ENCODE data around the gene ROBO4.

Gene ROBO4

DNA sequence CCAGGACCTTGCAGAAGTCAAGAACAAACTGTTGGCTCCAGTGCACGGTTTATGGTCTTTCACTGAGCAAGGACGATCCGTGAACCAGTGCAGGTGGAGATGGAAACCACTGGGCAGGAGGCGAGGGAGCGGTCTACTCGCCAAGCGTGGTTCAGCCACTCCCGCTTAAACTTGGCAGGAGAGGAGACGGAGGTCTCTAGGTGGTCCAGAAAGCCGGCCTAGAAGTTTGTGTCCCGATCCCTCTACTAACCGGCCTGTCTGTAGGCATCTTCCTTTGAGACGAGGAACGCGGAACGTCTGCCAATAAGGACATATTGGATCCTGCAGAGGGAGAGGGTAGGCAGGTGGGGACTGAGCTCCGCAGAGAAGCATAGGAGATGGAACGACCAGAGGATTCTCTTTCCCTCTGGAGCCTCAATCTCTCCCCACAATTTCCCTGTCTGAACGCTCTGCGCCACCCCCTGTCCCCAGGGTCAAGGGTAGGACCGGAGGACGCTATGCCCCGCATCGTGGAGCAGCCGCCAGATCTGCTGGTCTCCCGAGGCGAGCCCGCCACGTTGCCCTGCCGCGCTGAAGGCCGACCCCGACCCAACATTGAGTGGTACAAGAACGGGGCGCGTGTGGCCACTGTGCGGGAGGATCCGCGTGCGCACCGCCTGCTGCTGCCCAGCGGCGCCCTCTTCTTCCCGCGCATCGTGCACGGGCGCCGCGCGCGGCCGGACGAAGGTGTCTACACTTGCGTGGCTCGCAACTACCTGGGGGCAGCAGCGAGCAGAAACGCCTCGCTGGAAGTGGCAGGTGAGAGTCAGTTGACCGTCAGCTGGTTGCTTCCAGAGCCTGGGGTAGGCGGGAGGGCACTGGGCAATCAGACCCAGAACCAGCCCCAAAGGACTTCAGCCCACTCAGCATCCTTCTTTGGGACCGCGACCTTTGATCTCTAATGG is 29.1 kb downstream of the ROBO4 start (continued):
- TF ChIP-seq, protein P1, sequence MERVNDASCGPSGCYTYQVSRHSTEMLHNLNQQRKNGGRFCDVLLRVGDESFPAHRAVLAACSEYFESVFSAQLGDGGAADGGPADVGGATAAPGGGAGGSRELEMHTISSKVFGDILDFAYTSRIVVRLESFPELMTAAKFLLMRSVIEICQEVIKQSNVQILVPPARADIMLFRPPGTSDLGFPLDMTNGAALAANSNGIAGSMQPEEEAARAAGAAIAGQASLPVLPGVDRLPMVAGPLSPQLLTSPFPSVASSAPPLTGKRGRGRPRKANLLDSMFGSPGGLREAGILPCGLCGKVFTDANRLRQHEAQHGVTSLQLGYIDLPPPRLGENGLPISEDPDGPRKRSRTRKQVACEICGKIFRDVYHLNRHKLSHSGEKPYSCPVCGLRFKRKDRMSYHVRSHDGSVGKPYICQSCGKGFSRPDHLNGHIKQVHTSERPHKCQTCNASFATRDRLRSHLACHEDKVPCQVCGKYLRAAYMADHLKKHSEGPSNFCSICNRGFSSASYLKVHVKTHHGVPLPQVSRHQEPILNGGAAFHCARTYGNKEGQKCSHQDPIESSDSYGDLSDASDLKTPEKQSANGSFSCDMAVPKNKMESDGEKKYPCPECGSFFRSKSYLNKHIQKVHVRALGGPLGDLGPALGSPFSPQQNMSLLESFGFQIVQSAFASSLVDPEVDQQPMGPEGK (CRISPR knock-in tag; IDR thresholded peaks at IDR 0.05; ENCODE audit: borderline replicate concordance) = no peak
- TF ChIP-seq, protein P2, sequence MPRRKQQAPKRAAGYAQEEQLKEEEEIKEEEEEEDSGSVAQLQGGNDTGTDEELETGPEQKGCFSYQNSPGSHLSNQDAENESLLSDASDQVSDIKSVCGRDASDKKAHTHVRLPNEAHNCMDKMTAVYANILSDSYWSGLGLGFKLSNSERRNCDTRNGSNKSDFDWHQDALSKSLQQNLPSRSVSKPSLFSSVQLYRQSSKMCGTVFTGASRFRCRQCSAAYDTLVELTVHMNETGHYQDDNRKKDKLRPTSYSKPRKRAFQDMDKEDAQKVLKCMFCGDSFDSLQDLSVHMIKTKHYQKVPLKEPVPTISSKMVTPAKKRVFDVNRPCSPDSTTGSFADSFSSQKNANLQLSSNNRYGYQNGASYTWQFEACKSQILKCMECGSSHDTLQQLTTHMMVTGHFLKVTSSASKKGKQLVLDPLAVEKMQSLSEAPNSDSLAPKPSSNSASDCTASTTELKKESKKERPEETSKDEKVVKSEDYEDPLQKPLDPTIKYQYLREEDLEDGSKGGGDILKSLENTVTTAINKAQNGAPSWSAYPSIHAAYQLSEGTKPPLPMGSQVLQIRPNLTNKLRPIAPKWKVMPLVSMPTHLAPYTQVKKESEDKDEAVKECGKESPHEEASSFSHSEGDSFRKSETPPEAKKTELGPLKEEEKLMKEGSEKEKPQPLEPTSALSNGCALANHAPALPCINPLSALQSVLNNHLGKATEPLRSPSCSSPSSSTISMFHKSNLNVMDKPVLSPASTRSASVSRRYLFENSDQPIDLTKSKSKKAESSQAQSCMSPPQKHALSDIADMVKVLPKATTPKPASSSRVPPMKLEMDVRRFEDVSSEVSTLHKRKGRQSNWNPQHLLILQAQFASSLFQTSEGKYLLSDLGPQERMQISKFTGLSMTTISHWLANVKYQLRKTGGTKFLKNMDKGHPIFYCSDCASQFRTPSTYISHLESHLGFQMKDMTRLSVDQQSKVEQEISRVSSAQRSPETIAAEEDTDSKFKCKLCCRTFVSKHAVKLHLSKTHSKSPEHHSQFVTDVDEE (CRISPR knock-in tag; IDR thresholded peaks at IDR 0.05) = no peak

DNA sequence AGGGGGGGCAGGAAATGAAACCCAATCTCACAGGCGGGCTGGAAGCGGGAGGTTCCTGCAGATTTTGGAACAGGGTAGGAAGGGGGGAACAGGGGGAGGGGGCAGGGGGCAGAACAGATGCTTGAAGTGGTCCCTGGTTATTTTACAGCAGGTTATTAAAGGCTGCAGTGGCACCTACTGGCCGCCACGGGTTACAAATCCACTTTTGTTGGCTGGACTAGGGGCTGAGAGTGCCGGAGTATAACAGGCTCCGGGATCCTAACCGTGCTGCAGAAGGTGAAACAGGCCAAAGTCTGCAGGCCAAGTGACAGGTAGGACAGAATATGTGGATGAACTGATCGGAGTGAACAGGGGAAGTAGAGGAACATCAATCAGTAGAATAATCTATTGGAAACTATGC is 30.0 kb downstream of the ROBO4 start:
- peak; percentile 77 for ATAC-seq
- TF ChIP-seq ISL1 (CRISPR knock-in tag; IDR thresholded peaks at IDR 0.05) = no peak
- TF ChIP-seq ZNF8 (CRISPR knock-in tag; IDR thresholded peaks at IDR 0.05) = no peak
- TF ChIP-seq, protein P3, sequence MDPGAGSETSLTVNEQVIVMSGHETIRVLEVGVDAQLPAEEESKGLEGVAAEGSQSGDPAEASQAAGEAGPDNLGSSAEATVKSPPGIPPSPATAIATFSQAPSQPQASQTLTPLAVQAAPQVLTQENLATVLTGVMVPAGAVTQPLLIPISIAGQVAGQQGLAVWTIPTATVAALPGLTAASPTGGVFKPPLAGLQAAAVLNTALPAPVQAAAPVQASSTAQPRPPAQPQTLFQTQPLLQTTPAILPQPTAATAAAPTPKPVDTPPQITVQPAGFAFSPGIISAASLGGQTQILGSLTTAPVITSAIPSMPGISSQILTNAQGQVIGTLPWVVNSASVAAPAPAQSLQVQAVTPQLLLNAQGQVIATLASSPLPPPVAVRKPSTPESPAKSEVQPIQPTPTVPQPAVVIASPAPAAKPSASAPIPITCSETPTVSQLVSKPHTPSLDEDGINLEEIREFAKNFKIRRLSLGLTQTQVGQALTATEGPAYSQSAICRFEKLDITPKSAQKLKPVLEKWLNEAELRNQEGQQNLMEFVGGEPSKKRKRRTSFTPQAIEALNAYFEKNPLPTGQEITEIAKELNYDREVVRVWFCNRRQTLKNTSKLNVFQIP (CRISPR knock-in tag; IDR thresholded peaks at IDR 0.05; ENCODE audit: borderline replicate concordance, low read depth) = no peak
- TF ChIP-seq ZNF565 (CRISPR knock-in tag; conservative IDR thresholded peaks at IDR 0.05; ENCODE audit: low read depth) = no peak
- TF ChIP-seq, protein P4, sequence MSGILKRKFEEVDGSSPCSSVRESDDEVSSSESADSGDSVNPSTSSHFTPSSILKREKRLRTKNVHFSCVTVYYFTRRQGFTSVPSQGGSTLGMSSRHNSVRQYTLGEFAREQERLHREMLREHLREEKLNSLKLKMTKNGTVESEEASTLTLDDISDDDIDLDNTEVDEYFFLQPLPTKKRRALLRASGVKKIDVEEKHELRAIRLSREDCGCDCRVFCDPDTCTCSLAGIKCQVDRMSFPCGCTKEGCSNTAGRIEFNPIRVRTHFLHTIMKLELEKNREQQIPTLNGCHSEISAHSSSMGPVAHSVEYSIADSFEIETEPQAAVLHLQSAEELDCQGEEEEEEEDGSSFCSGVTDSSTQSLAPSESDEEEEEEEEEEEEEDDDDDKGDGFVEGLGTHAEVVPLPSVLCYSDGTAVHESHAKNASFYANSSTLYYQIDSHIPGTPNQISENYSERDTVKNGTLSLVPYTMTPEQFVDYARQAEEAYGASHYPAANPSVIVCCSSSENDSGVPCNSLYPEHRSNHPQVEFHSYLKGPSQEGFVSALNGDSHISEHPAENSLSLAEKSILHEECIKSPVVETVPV (CRISPR knock-in tag; IDR thresholded peaks at IDR 0.05) = no peak
- TF ChIP-seq, protein P1 (CRISPR knock-in tag; IDR thresholded peaks at IDR 0.05; ENCODE audit: borderline replicate concordance) = no peak
- TF ChIP-seq ARNTL (CRISPR knock-in tag; IDR thresholded peaks at IDR 0.05; ENCODE audit: borderline replicate concordance, low read depth) = no peak
- no peak for TF ChIP-seq TOX (CRISPR knock-in tag; IDR thresholded peaks at IDR 0.05; ENCODE audit: borderline replicate concordance)
- TF ChIP-seq TCF4 (CRISPR knock-in tag; IDR thresholded peaks at IDR 0.05; ENCODE audit: borderline replicate concordance) = no peak
- no peak for TF ChIP-seq OSR1 (CRISPR knock-in tag; IDR thresholded peaks at IDR 0.05)
- no peak for TF ChIP-seq RARB (CRISPR knock-in tag; IDR thresholded peaks at IDR 0.05)
- no peak for TF ChIP-seq CSDC2 (CRISPR knock-in tag; IDR thresholded peaks at IDR 0.05)

DNA sequence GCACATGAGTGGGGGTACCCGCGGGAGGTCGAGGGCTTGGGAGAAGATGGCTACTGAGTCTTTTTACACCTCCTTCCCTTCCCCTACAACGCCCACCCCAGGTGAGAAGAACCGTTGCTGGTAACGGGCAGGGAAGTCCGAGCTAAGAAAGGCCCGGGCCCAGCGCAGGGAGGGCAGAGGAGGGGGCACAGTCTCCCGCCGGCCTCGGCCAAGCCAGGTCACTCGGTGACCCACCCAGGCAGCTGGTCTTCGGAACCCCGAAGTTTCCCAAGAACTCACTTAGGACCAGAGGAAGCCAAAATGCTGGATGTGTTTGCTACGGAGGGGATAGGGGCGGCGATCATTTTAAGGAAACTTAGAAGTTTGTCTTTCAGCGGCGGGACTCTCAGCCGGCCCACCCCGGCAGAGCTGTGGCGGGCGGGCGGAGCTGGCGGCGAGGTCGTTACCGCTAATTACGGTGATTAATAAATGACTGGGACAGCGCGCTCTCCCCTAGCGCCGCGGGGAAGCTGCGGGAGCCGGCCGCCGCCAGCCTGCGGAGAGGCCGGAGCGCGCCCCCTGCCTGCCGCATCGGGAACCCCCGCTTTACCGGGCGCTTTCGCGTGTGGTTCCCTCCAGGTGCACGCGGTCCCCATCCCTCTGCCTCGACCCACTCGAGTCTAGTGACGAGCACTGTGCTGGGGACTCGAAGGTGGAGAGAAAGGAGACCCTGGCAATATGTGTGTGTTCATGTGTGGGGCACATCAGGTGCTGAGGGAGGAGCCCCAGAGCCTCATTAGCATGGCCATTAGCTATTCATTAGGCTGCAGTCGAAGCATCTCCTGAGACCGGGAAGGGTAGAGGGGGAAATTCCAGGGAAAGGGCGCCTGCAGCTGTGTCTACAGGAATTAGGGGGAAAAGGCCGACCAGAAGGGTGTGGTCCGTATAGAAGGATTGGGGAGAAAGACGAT is 31.5 kb downstream of the ROBO4 start:
- ATAC-seq = peak; percentile 78
- TF ChIP-seq, protein P1 (CRISPR knock-in tag; IDR thresholded peaks at IDR 0.05; ENCODE audit: borderline replicate concordance) = no peak

All from SK-N-SH treated with all-trans-retinoic acid at 6 μM for 48 hours (cell line).